NCI-H128 (cell line): ENCODE results near the gene IMMT.
"Not testable (repeated sequence)": the region's sequence is repeated elsewhere in the genome, so short reads cannot be mapped to it uniquely, and the experiment has no call there.

Experiments used
- DNase-seq: peaks from one replicate; lab custom pipeline; 2025; ENCODE audit not compliant: unreplicated experiment; lab: John Stamatoyannopoulos, UW

Gene IMMT

GRCh38 chr2:86202336-86202692, 7.1 kb upstream of the IMMT start:
- DNase-seq = no peak

- no peak for DNase-seq
Observed at GRCh38 chr2:86201671-86202335, 6.5 kb upstream of the IMMT start.

GRCh38 chr2:86200564-86200963, 5.3 kb upstream of the IMMT start:
- DNase-seq = not testable (repeated sequence)

- no peak for DNase-seq
Observed at GRCh38 chr2:86199834-86200177, 4.5 kb upstream of the IMMT start.

- DNase-seq = no peak
Observed at GRCh38 chr2:86195808-86196387, 636 bp upstream of the IMMT start.

- peak; percentile 77 for DNase-seq
Observed at GRCh38 chr2:86194751-86195054, 559 bp downstream of the IMMT start.

GRCh38 chr2:86193901-86194567, 1.2 kb downstream of the IMMT start:
- DNase-seq = no peak

GRCh38 chr2:86189782-86190416, 5.4 kb downstream of the IMMT start:
- DNase-seq = no peak

- no peak for DNase-seq
Observed at GRCh38 chr2:86186431-86186830, 8.8 kb downstream of the IMMT start.

GRCh38 chr2:86185517-86186212, 9.6 kb downstream of the IMMT start:
- no peak for DNase-seq

GRCh38 chr2:86176597-86176996, 18.7 kb downstream of the IMMT start:
- DNase-seq = no peak

- no peak for DNase-seq
Observed at GRCh38 chr2:86175828-86176227, 19.4 kb downstream of the IMMT start.

- no peak for DNase-seq
Observed at GRCh38 chr2:86174445-86174844, 20.8 kb downstream of the IMMT start.

GRCh38 chr2:86172610-86173009, 22.7 kb downstream of the IMMT start:
- no peak for DNase-seq

GRCh38 chr2:86171295-86171694, 24.0 kb downstream of the IMMT start:
- DNase-seq = no peak

GRCh38 chr2:86170449-86170848, 24.8 kb downstream of the IMMT start:
- DNase-seq = no peak

GRCh38 chr2:86160156-86160952, 34.9 kb downstream of the IMMT start:
- DNase-seq = no peak

- no peak for DNase-seq
Observed at GRCh38 chr2:86158286-86158685, 37.0 kb downstream of the IMMT start.

GRCh38 chr2:86157009-86157556, 38.2 kb downstream of the IMMT start:
- DNase-seq = no peak

GRCh38 chr2:86150502-86150901, 44.8 kb downstream of the IMMT start:
- DNase-seq = no peak

- no peak for DNase-seq
Observed at GRCh38 chr2:86147793-86148192, 47.5 kb downstream of the IMMT start.
